ENCODE measurements around the gene GPR87. TPM values are rescaled to one million over a fixed set of nuclear protein-coding genes. Genes with fewer than 3 reads are reported as not detected.

Gene GPR87
- total and polyA plus RNA-seq, 12 donors: not detected

DNA sequence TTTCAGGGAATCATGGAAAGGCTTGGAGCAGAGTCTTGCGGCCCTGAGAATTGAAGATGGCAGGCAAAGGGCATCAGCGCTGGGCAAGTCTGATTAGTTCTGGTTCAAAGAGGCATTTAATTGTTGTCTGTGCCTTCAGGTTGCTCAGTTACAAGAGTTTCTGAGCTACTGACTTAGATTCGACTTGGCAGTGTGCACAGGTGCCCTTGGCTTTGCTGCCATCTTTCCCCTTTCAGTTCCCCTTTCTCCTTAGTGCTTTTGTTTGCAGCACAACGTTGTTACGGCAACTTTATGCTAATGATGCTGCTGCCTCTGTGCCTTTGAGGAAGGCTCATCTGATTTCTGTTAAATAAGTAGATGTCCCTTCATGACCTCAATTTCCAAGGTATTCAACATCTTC is 50.8 kb downstream of the GPR87 start:
- H3K9me3 ChIP-seq (replicated peaks in 1 of 3): no peaks in the 10 kb centered on the region
- no peaks in the 10 kb centered on the region for H3K27me3 ChIP-seq
- TF ChIP-seq, protein P1, sequence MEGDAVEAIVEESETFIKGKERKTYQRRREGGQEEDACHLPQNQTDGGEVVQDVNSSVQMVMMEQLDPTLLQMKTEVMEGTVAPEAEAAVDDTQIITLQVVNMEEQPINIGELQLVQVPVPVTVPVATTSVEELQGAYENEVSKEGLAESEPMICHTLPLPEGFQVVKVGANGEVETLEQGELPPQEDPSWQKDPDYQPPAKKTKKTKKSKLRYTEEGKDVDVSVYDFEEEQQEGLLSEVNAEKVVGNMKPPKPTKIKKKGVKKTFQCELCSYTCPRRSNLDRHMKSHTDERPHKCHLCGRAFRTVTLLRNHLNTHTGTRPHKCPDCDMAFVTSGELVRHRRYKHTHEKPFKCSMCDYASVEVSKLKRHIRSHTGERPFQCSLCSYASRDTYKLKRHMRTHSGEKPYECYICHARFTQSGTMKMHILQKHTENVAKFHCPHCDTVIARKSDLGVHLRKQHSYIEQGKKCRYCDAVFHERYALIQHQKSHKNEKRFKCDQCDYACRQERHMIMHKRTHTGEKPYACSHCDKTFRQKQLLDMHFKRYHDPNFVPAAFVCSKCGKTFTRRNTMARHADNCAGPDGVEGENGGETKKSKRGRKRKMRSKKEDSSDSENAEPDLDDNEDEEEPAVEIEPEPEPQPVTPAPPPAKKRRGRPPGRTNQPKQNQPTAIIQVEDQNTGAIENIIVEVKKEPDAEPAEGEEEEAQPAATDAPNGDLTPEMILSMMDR (IDR thresholded peaks at IDR 0.05): no peak
- no peak for TF ChIP-seq POLR2A (IDR thresholded peaks at IDR 0.05)
- H3K36me3 ChIP-seq (replicated peaks in 1 of 2): no peaks in the 10 kb centered on the region
- peak in 1 of 7 donors; percentile 11 for DNase-seq
- H3K4me3 ChIP-seq: no peak overlapping the region
- WGBS, 4 donors: 74 to 81% (median 77%) methylated on average over 5 of the region's 5 CpGs
- no peak overlapping the region for H3K27ac ChIP-seq
- H3K4me1 ChIP-seq (replicated peaks in 1 of 2): no peaks in the 10 kb centered on the region
- intact Hi-C loops (cut with DNase I): no loop called here

DNA sequence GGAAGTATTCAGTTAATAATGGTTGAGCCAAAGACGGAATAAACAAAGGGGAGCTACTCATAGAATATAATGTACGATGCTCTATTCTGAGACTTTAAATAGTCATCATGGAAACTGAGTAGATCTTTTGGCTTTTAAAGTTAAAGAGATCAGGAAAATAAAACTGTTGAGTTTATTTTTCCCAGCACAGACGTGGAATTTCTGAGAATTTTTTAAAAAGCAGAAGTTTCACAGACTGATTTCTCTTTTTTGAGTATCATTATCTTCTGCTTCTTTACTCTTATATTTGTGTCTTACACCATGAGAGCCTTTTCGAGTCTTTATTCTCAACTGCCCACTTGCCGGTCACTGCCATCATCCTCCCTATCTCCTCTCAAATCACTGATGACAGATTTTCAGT is 51.5 kb downstream of the GPR87 start:
- Histone ChIP-seq H3K9me3 (replicated peaks in 1 of 3) (no peaks in the 10 kb centered on the region), H3K27ac (no peak overlapping the region), H3K4me1 (replicated peaks in 1 of 2) (no peaks in the 10 kb centered on the region), H3K36me3 (replicated peaks in 1 of 2) (no peaks in the 10 kb centered on the region), H3K4me3 (no peak overlapping the region), H3K27me3 (no peaks in the 10 kb centered on the region)
- intact Hi-C loops (cut with DNase I): no loop called here
- TF ChIP-seq, protein P1 (IDR thresholded peaks at IDR 0.05): no peak
- TF ChIP-seq POLR2A (IDR thresholded peaks at IDR 0.05): no peak
- 86 to 91% (median 89%) methylated on average over 5 of the region's 5 CpGs for WGBS, 4 donors
- no peak for DNase-seq

DNA sequence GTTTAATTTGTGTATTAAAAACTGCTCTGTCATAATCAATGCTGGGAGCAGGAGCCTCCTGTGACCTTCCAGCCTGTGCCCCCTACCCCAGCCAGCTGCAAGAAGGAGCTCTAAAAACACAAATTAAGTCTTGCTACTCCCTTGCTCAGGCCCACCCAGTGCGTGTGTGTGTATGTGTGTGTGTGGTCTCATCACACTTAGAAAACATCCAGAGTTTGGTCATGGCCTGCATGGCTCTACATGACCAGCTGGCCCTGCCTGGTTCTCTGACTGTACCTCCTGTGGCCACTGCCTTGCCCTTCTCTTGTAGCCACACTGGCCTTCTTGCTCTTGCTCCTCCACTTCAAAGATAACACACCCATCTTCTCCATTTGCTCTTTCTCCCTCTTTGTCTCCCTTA is 52.0 kb downstream of the GPR87 start:
- no peaks in the 10 kb centered on the region for H3K9me3 ChIP-seq (replicated peaks in 1 of 3)
- H3K27me3 ChIP-seq: no peaks in the 10 kb centered on the region
- intact Hi-C loops (cut with DNase I): no loop called here
- DNase-seq: no peak
- H3K4me1 ChIP-seq (replicated peaks in 1 of 2): no peaks in the 10 kb centered on the region
- H3K27ac ChIP-seq: no peak overlapping the region
- 83 to 100% (median 96%) methylated on average over 1 of the region's 1 CpG for WGBS, 4 donors
- TF ChIP-seq, protein P1 (IDR thresholded peaks at IDR 0.05): no peak
- TF ChIP-seq POLR2A (IDR thresholded peaks at IDR 0.05): no peak
- H3K4me3 ChIP-seq: no peak overlapping the region
- no peaks in the 10 kb centered on the region for H3K36me3 ChIP-seq (replicated peaks in 1 of 2)

DNA sequence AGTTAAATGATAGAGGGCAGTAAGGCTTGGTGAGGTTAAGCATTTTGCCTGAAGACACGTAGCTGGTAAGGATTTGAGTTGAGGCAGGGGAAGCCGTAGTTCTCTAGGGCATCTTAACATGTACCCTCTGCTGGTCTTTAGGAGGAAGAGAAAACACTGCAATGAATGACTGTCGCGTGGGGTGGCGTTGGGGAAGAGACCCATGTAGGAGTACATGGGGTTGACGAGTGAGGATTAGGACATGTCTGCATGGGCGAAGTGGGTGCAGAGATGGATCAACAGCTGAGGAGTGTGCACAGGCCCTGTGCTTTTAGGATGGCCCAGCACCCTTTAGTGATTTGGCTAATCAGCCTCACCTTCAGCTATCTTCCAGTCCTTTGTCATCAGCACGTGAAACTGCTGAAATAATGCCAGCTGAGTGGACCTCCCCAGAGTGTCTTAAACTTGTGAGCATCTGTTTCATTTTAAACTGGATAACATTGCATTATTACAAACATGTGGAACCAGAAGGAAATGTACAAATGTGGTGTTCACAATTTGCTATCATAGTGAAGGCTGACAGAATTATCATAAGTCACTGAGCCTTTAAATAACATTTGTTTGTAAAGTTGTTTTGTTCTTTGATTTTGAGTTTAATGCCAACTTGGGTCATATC is 53.6 kb downstream of the GPR87 start:
- no peaks in the 10 kb centered on the region for H3K36me3 ChIP-seq (replicated peaks in 1 of 2)
- no peak for TF ChIP-seq POLR2A (IDR thresholded peaks at IDR 0.05)
- TF ChIP-seq, protein P1 (IDR thresholded peaks at IDR 0.05): no peak
- intact Hi-C loops (cut with DNase I): no loop called here
- H3K4me3 ChIP-seq: no peak overlapping the region
- H3K4me1 ChIP-seq (replicated peaks in 1 of 2): no peaks in the 10 kb centered on the region
- WGBS, 4 donors: 81 to 95% (median 86%) methylated on average over 8 of the region's 8 CpGs
- H3K27me3 ChIP-seq: no peaks in the 10 kb centered on the region
- no peaks in the 10 kb centered on the region for H3K9me3 ChIP-seq (replicated peaks in 1 of 3)
- no peak overlapping the region for H3K27ac ChIP-seq
- DNase-seq: no peak

Data from adrenal gland (tissue), 12 donors.